Endodermal cell (in vitro differentiated cells): ENCODE measurements around the gene POFUT1. TPM values are rescaled to one million over a fixed set of nuclear protein-coding genes. Genes with fewer than 3 reads are reported as not detected.

ENCODE experiments used
- DNase-seq: peaks from one replicate; pipeline ENCODE4 v3.0.0-alpha.2; 2017
- H3K27ac ChIP-seq: 2 replicates; pipeline ENCODE4 v1.5.1; 2013; ENCODE audit warnings: mild to moderate bottlenecking, low read depth, low read length, moderate library complexity
- H3K27me3 ChIP-seq: 2 replicates; pipeline ENCODE4 v1.6.1; 2013; ENCODE audit warnings: mild to moderate bottlenecking, low read length, moderate library complexity; ENCODE audit not compliant: insufficient read depth, control insufficient read depth, poor library complexity, severe bottlenecking
- H3K36me3 ChIP-seq: 2 replicates; pipeline ENCODE4 v1.7.0; 2013; ENCODE audit warnings: mild to moderate bottlenecking, low read length, moderate library complexity; ENCODE audit not compliant: control insufficient read depth, insufficient read depth
- H3K4me1 ChIP-seq: one replicate; pipeline ENCODE4 v1.7.0; 2013; ENCODE audit warnings: low read length; ENCODE audit not compliant: control insufficient read depth, insufficient read depth
- H3K4me3 ChIP-seq: 2 replicates; pipeline ENCODE4 v1.5.1; 2013; ENCODE audit warnings: mild to moderate bottlenecking, low read length, moderate library complexity
- H3K9ac ChIP-seq: 2 replicates; pipeline ENCODE4 v1.6.1; 2013; ENCODE audit warnings: mild to moderate bottlenecking, low read length, moderate library complexity; ENCODE audit not compliant: poor library complexity, severe bottlenecking; ENCODE audit errors: extremely low read depth
- H3K9me3 ChIP-seq: 2 replicates; pipeline ENCODE4 v1.6.1; 2013; ENCODE audit warnings: mild to moderate bottlenecking, low read length, moderate library complexity; ENCODE audit not compliant: control insufficient read depth
- H3K27ac Mint-ChIP-seq: 2 replicates; pipeline ENCODE4 v1.8.0; 2020; ENCODE audit warnings: mixed read lengths
- H3K27me3 Mint-ChIP-seq: 2 replicates; pipeline ENCODE4 v1.8.0; 2021; ENCODE audit warnings: mild to moderate bottlenecking, mixed read lengths; ENCODE audit not compliant: insufficient read depth
- H3K36me3 Mint-ChIP-seq: 2 replicates; pipeline ENCODE4 v1.8.0; 2020; ENCODE audit warnings: low read depth, mixed read lengths
- H3K4me1 Mint-ChIP-seq: 2 replicates; pipeline ENCODE4 v1.8.0; 2020; ENCODE audit warnings: mixed read lengths
- H3K4me3 Mint-ChIP-seq: 2 replicates; pipeline ENCODE4 v1.8.0; 2020; ENCODE audit warnings: mild to moderate bottlenecking, moderate library complexity, mixed read lengths
- H3K9me3 Mint-ChIP-seq: 2 replicates; pipeline ENCODE4 v1.8.0; 2020; ENCODE audit warnings: mild to moderate bottlenecking, mixed read lengths
- WGBS, 2 experiments: methylation state at CpG; one replicate each; pipeline versions ENCODE4 v1.1.5 to v1.1.7; 2013; ENCODE audit warnings: missing lambda C conversion rate in 2 of 2, mixed read lengths in 1 of 2; ENCODE audit not compliant: insufficient coverage in 1 of 2, insufficient read length in 1 of 2; 5-methylcytosine and 5-hydroxymethylcytosine counted together
- total RNA-seq, 2 donors: library from RNA; stranded (reverse); fragmentation: NEBNext Ultra II Directional in 1 of 2; extraction: Animal tissue kit (Norgen Biotek cat#: 25700) in 1 of 2; gene quantifications; 2 replicates in 1 of 2; 3 replicates in 1 of 2; pipeline ENCODE4 v1.2.1, GENCODE V29; 2021
- TF ChIP-seq, protein P1 (sequence below): fragments of 200-600 bp; sonication (generic); conservative IDR thresholded peaks from 2 replicates; pipeline ENCODE4 v1.5.0; 2021; ENCODE audit warnings: antibody characterized with exemption, mild to moderate bottlenecking

POFUT1 gene
- total RNA-seq, 2 donors from 2014 or later: 43.9 to 44.8 TPM

DNA sequence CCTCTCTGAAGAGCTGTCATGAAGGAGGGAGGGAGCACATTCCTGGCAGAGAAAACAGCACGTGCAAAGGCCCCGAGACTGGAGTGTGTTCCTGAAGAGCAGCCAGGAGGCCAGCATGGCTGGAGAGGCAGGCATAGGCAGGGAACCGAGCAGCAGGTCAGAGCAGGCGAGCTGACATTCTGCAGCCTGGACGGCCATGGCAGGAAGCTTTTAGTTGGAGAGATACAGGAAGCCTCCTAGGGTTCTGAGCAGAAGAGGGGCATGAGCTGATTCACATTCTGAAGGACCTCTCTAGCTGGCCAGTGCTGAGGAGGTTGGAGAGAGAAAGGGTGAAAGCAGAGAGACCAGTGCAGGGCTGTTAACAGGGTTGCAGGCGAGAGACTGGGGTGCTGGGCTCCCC, 29.7 kb downstream of the POFUT1 start:
- DNase-seq: no peak
- no peaks in the 10 kb centered on the region for H3K9me3 ChIP-seq
- H3K9ac ChIP-seq: no peak overlapping the region
- Mint-ChIP-seq H3K9me3 (no peaks in the 10 kb centered on the region), H3K36me3 (peaks cover 38% of the 10 kb centered on the region), H3K4me1 (peaks cover 25% of the 10 kb centered on the region), H3K27ac (peak overlapping the region; percentile 67), H3K27me3 (no peaks in the 10 kb centered on the region), H3K4me3 (no peak overlapping the region)
- 88 to 91% methylated on average over 5 to 6 of the region's 6 CpGs for WGBS, 2 experiments
- TF ChIP-seq, protein P1, sequence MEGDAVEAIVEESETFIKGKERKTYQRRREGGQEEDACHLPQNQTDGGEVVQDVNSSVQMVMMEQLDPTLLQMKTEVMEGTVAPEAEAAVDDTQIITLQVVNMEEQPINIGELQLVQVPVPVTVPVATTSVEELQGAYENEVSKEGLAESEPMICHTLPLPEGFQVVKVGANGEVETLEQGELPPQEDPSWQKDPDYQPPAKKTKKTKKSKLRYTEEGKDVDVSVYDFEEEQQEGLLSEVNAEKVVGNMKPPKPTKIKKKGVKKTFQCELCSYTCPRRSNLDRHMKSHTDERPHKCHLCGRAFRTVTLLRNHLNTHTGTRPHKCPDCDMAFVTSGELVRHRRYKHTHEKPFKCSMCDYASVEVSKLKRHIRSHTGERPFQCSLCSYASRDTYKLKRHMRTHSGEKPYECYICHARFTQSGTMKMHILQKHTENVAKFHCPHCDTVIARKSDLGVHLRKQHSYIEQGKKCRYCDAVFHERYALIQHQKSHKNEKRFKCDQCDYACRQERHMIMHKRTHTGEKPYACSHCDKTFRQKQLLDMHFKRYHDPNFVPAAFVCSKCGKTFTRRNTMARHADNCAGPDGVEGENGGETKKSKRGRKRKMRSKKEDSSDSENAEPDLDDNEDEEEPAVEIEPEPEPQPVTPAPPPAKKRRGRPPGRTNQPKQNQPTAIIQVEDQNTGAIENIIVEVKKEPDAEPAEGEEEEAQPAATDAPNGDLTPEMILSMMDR: no peak
- no peak overlapping the region for H3K27ac ChIP-seq
- peaks cover 42% of the 10 kb centered on the region for H3K36me3 ChIP-seq
- no peak overlapping the region for H3K4me3 ChIP-seq
- H3K4me1 ChIP-seq: peaks cover 12% of the 10 kb centered on the region
- no peaks in the 10 kb centered on the region for H3K27me3 ChIP-seq

DNA sequence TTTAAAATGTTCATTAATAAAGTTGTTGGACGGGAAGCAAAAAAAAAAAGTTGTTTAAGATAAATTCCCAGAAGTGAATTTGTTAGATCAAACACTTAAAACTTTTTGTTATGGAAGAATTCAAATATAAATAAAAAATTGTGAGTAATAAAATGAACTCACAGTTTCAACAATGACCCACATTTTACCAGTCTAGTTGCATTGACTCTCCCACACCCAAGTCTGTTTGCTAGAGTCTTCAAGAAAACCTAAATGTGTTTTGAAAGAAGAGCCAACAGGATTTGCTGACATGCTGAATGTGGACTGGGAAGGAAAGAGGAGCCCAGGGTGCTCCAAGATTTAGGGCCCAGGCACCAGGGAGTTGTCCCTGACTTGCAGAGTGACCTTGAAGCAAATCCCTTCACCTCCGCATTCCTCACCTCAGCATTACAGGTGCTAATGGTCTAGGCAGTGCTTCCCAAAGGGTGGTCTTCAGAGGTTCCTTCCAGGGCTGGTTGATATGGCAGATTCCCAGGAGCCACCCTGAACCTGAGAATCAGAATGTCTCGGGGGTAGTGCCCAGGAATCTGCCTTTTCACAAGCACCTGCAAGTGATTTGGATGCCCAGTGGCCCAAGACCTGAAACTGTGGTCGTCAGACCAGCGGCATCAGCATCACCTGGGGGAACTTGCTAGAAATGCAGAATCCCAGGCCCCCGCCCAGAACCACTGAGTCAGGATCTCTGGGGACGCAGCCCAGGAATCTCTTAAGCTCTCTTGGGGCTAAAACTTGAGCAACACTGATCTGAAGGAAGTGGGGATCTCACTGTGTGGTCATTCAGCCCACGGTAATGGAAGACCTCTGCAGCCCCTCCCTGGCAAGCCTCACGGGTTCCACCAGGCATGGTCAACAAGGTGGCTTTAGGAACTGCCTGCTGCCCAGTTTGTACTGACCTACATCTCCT, 31.1 kb downstream of the POFUT1 start:
- DNase-seq: peak; percentile 82
- Histone ChIP-seq H3K27ac (no peak overlapping the region), H3K4me1 (peaks cover 12% of the 10 kb centered on the region), H3K36me3 (peaks cover 29% of the 10 kb centered on the region), H3K27me3 (no peaks in the 10 kb centered on the region), H3K9ac (no peak overlapping the region), H3K4me3 (no peak overlapping the region), H3K9me3 (no peaks in the 10 kb centered on the region)
- Mint-ChIP-seq H3K27me3 (no peaks in the 10 kb centered on the region), H3K4me1 (peaks cover 25% of the 10 kb centered on the region), H3K4me3 (no peak overlapping the region), H3K36me3 (peaks cover 25% of the 10 kb centered on the region), H3K27ac (peak overlapping the region; percentile 46), H3K9me3 (no peaks in the 10 kb centered on the region)
- TF ChIP-seq, protein P1: no peak
- WGBS, 2 experiments: 88 to 89% methylated on average over 6 to 9 of the region's 9 CpGs

DNA sequence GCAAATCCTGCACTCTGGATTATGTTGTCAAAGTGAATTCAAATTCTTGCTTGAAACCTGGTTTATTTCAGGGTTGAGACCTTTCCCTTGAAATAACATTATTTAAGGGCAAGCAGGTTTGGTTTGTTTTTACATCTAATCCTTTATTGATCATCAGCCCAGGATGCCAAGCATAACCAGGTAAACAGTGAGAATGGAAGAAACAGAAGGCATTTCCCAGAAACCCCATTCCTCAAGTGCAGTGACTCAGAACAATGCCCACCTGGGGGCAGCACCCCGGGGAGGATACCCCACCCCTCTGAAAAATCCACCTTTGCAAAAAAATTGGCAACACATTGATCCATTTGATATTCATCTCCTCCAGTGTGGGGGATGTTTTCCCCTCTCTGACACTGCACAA, 32.5 kb downstream of the POFUT1 start:
- H3K9me3 ChIP-seq: no peaks in the 10 kb centered on the region
- Mint-ChIP-seq H3K4me3 (no peak overlapping the region), H3K36me3 (peaks cover 13% of the 10 kb centered on the region), H3K4me1 (peaks cover 25% of the 10 kb centered on the region), H3K27ac (no peak overlapping the region), H3K27me3 (no peaks in the 10 kb centered on the region), H3K9me3 (no peaks in the 10 kb centered on the region)
- H3K27me3 ChIP-seq: no peaks in the 10 kb centered on the region
- no peak overlapping the region for H3K4me3 ChIP-seq
- DNase-seq: no peak
- peaks cover 12% of the 10 kb centered on the region for H3K4me1 ChIP-seq
- H3K36me3 ChIP-seq: peaks cover 18% of the 10 kb centered on the region
- no peak overlapping the region for H3K27ac ChIP-seq
- TF ChIP-seq, protein P1: peak; percentile 63
- WGBS, 2 experiments: 13% methylated on average over 1 of the region's 1 CpG; no CpG with 5 or more reads in 1 of the 2 experiments
- no peak overlapping the region for H3K9ac ChIP-seq
